Activated CD8-positive, alpha-beta memory T cell treated with anti-CD3 and anti-CD28 coated beads, Interleukin-2, amount 10 ng/mL, durations not matched to agents 7 days and 5 days (primary cell): ENCODE data around the gene TRIM71. TPM values are rescaled to one million over a fixed set of nuclear protein-coding genes. Genes with fewer than 3 reads are reported as not detected.

Source experiments
- ATAC-seq: fragments of 150-1000 bp; cut with Tn5 transposase; one replicate; pipeline ENCODE4 v1.10.0; 2021; ENCODE audit warnings: moderate library complexity
- CTCF ChIA-PET: fragments of 350-600 bp; sonication (Branson Sonifier 250); formaldehyde crosslinking; loops from one replicate; lab custom pipeline; 2021; ENCODE audit warnings: antibody characterized with exemption; lab: Charles Lee
- DNase-seq: peaks from one replicate; pipeline ENCODE4 v3.0.0-alpha.2; 2020
- H3K27ac Mint-ChIP-seq: one replicate; pipeline ENCODE4 v1.8.0; 2021; ENCODE audit warnings: mild to moderate bottlenecking, mixed read lengths
- H3K27me3 Mint-ChIP-seq: one replicate; pipeline ENCODE4 v1.8.0; 2021; ENCODE audit warnings: mixed read lengths
- H3K36me3 Mint-ChIP-seq: one replicate; pipeline ENCODE4 v1.8.0; 2021; ENCODE audit warnings: mild to moderate bottlenecking, mixed read lengths
- H3K4me1 Mint-ChIP-seq: one replicate; pipeline ENCODE4 v1.8.0; 2021; ENCODE audit warnings: mixed read lengths
- H3K4me3 Mint-ChIP-seq: one replicate; pipeline ENCODE4 v1.8.0; 2021; ENCODE audit warnings: mild to moderate bottlenecking, moderate library complexity, mixed read lengths
- H3K9me3 Mint-ChIP-seq: one replicate; pipeline ENCODE4 v1.8.0; 2022; ENCODE audit warnings: low read depth, mixed read lengths
- total RNA-seq, 2 experiments: library from RNA; stranded (reverse); gene quantifications; one replicate each; pipeline ENCODE4 v1.2.3, GENCODE V29; 2021

The TRIM71 gene
- total RNA-seq, 2 experiments from 2014 or later: 0.09 TPM; not detected in 1

GRCh38 chr3:32813180-32813579 is 4.6 kb upstream of the TRIM71 start:
- H3K36me3 Mint-ChIP-seq: no peaks in the 10 kb centered on the region
- H3K9me3 Mint-ChIP-seq: no peaks in the 10 kb centered on the region
- no peak overlapping the region for H3K4me3 Mint-ChIP-seq
- H3K27ac Mint-ChIP-seq: no peak overlapping the region
- H3K4me1 Mint-ChIP-seq: peaks cover 27% of the 10 kb centered on the region
- peaks cover 47% of the 10 kb centered on the region for H3K27me3 Mint-ChIP-seq
- DNase-seq (no peak), ATAC-seq (no peak)
- CTCF ChIA-PET: interaction anchor here (2.3 kb wide), 1 partner anchor 31 kb away, joined by 8 read pairs; no protein-coding TSS in a partner anchor

- H3K27me3 Mint-ChIP-seq: peaks cover 56% of the 10 kb centered on the region
These were observed 3.4 kb upstream of the TRIM71 start for GRCh38 chr3:32814361-32814760.

DNA sequence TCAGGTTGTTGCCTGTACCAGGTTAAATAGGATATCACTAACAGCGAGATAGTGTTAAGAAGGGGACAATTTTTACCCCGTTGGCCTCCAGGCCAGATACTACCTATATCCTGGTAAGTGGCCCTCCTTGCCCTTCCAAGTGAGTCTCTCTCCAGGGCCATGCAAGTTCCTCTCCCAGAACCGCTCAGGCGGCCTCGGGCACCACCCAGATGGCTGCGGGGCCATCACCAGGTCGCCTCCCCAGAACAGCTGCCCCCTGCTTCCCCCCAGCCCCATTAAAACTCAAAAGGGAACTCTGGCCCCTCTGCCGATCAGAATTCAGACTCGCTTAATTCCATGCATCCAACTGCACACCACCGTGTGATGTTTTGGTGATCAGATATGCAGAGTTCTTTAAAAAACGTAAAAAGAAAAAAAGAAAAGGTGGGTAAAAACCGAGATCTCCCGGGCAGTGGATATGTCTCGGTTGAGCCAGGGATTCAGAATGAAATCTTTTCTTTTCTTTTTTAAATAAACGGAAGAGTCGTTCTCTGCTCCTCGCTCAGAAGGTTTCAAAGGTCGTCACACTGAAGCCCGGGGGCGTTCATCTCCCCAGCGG is 1.9 kb upstream of the TRIM71 start:
- no peak for DNase-seq
- H3K9me3 Mint-ChIP-seq: no peaks in the 10 kb centered on the region
- H3K27me3 Mint-ChIP-seq: peaks cover 72% of the 10 kb centered on the region
- H3K36me3 Mint-ChIP-seq: peaks cover 1% of the 10 kb centered on the region
- H3K4me3 Mint-ChIP-seq: no peak overlapping the region
- no peak for ATAC-seq
- H3K27ac Mint-ChIP-seq: no peak overlapping the region
- H3K4me1 Mint-ChIP-seq: peaks cover 33% of the 10 kb centered on the region
- CTCF ChIA-PET: interaction anchor here (1.0 to 1.7 kb wide), 2 partner anchors 18 to 36 kb away, joined by 3 to 4 read pairs; no protein-coding TSS in a partner anchor

More at GRCh38 chr3:32814361-32814760, 3.4 kb upstream of the TRIM71 start:
- Mint-ChIP-seq H3K4me3 (no peak overlapping the region), H3K27ac (no peak overlapping the region), H3K9me3 (no peaks in the 10 kb centered on the region), H3K36me3 (peaks cover 1% of the 10 kb centered on the region), H3K4me1 (peaks cover 33% of the 10 kb centered on the region)
- ATAC-seq: no peak
- CTCF ChIA-PET: interaction anchor here (1.5 to 2.3 kb wide), 3 partner anchors 20 to 89 kb away, joined by 3 to 8 read pairs (median 4); no protein-coding TSS in a partner anchor
- no peak for DNase-seq

DNA sequence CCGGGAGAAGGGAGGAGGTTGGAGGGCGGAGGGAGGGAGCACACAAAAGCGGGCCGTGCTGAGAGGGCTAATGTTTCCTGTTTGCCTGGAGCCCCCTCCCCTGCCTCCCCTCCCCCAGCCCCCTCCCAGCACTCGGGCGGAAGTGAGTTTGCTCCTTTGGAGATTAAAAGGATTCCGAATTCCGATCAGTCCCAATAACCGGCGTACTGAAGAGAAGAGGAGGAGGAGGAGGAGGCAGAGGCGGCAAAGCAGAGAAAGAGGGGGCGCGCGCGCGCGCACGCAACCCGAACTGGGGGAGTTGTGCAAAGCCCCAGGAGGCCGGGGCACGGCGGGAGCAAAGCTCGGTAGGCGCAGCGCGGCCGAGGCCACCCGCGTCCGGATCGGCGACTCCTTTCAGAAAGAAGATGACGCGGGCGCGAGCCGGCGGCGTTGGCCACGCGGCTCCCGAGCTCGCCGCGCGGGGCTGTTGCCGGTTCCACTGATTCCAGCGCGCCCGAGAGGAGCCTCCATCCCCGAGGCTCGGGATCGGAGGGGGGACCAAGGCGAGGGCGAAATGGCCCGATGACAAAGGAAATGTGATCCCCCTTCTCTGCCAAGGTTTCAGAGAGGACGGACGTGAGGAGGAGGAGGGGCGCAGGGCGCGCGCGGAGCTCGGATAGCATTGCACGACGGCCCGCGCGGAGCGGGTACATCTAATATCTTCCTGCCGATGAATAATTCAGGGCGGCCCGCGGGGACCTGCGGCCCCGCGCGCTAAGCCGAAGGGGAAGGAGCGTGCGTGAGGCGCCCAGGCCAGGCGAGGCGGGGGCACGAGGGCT is 1.1 kb upstream of the TRIM71 start:
- Mint-ChIP-seq H3K27ac (no peak overlapping the region), H3K27me3 (peaks cover 73% of the 10 kb centered on the region), H3K4me3 (peak overlapping the region; percentile 61), H3K9me3 (no peaks in the 10 kb centered on the region), H3K36me3 (peaks cover 1% of the 10 kb centered on the region), H3K4me1 (peaks cover 32% of the 10 kb centered on the region)
- CTCF ChIA-PET: interaction anchor here (1.0 to 1.1 kb wide), 2 partner anchors 37 to 86 kb away, joined by 3 read pairs; no protein-coding TSS in a partner anchor
- ATAC-seq (no peak), DNase-seq (peak; percentile 43)

- CTCF ChIA-PET: interaction anchor here (1.0 to 1.1 kb wide), 2 partner anchors 37 to 86 kb away, joined by 3 read pairs; no protein-coding TSS in a partner anchor
- Mint-ChIP-seq H3K4me3 (peak overlapping the region; percentile 59), H3K27ac (no peak overlapping the region), H3K36me3 (peaks cover 1% of the 10 kb centered on the region), H3K4me1 (peaks cover 29% of the 10 kb centered on the region), H3K9me3 (no peaks in the 10 kb centered on the region), H3K27me3 (peaks cover 75% of the 10 kb centered on the region)
- ATAC-seq: no peak
- DNase-seq: no peak
These were observed 590 bp upstream of the TRIM71 start for GRCh38 chr3:32817257-32817557.

DNA sequence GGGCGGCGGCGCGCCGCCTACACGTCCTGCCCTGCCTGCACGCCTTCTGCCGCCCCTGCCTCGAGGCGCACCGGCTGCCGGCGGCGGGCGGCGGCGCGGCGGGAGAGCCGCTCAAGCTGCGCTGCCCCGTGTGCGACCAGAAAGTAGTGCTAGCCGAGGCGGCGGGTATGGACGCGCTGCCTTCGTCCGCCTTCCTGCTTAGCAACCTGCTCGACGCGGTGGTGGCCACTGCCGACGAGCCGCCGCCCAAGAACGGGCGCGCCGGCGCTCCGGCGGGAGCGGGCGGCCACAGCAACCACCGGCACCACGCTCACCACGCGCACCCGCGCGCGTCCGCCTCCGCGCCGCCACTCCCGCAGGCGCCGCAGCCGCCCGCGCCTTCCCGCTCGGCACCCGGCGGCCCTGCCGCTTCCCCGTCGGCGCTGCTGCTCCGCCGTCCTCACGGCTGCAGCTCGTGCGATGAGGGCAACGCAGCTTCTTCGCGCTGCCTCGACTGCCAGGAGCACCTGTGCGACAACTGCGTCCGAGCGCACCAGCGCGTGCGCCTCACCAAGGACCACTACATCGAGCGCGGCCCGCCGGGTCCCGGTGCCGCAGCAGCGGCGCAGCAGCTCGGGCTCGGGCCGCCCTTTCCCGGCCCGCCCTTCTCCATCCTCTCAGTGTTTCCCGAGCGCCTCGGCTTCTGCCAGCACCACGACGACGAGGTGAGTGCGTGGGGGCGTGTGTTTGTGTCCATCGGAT is 602 bp downstream of the TRIM71 start:
- peak overlapping the region; percentile 1 for H3K27ac Mint-ChIP-seq
- peaks cover 29% of the 10 kb centered on the region for H3K4me1 Mint-ChIP-seq
- no peak for DNase-seq
- no peaks in the 10 kb centered on the region for H3K9me3 Mint-ChIP-seq
- H3K4me3 Mint-ChIP-seq: peak overlapping the region; percentile 59
- peak; percentile 31 for ATAC-seq
- CTCF ChIA-PET: no interaction called here
- H3K36me3 Mint-ChIP-seq: peaks cover 1% of the 10 kb centered on the region
- H3K27me3 Mint-ChIP-seq: peaks cover 77% of the 10 kb centered on the region

- H3K36me3 Mint-ChIP-seq: peaks cover 1% of the 10 kb centered on the region
- peaks cover 29% of the 10 kb centered on the region for H3K4me1 Mint-ChIP-seq
- ATAC-seq (no peak), DNase-seq (no peak)
- CTCF ChIA-PET: no interaction called here
- peaks cover 76% of the 10 kb centered on the region for H3K27me3 Mint-ChIP-seq
- peak overlapping the region; percentile 1 for H3K27ac Mint-ChIP-seq
- H3K4me3 Mint-ChIP-seq: peak overlapping the region; percentile 9
- H3K9me3 Mint-ChIP-seq: no peaks in the 10 kb centered on the region
These were observed 1.2 kb downstream of the TRIM71 start for GRCh38 chr3:32818970-32819511.

- DNase-seq (no peak), ATAC-seq (no peak)
- Mint-ChIP-seq H3K4me1 (peaks cover 23% of the 10 kb centered on the region), H3K27ac (no peak overlapping the region), H3K4me3 (no peak overlapping the region), H3K9me3 (no peaks in the 10 kb centered on the region), H3K36me3 (peaks cover 1% of the 10 kb centered on the region), H3K27me3 (peaks cover 69% of the 10 kb centered on the region)
- CTCF ChIA-PET: interaction anchor here (1.1 kb wide), 1 partner anchor 84 kb away, joined by 3 read pairs; no protein-coding TSS in a partner anchor
These were observed 2.0 kb downstream of the TRIM71 start for GRCh38 chr3:32819551-32820348.

DNA sequence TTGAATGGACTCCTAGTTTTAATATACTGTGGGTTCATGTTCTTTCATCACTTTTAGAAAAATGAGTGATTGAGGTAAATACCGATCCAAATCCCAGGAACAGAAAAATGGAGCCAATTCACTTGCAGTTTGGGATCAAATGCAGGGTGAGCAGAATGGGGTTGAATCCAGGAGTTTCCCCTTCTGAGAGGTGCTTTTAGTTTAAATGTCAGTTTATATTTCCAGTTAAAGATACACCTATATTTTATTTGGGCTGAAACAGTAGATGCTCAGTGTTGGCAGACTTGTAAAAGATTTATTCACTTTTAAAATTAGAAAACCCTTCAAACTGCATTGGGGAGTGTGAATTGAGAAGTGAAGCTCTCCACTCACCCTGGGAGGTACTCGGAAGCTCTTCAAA is 2.6 kb downstream of the TRIM71 start:
- DNase-seq (no peak), ATAC-seq (no peak)
- Mint-ChIP-seq H3K9me3 (no peaks in the 10 kb centered on the region), H3K36me3 (peaks cover 1% of the 10 kb centered on the region), H3K27ac (no peak overlapping the region), H3K4me3 (no peak overlapping the region), H3K27me3 (peaks cover 68% of the 10 kb centered on the region), H3K4me1 (peaks cover 20% of the 10 kb centered on the region)
- CTCF ChIA-PET: interaction anchor here (1.1 kb wide), 1 partner anchor 83 kb away, joined by 3 read pairs; no protein-coding TSS in a partner anchor

GRCh38 chr3:32820971-32821685 is 3.3 kb downstream of the TRIM71 start:
- no peaks in the 10 kb centered on the region for H3K9me3 Mint-ChIP-seq
- peaks cover 15% of the 10 kb centered on the region for H3K4me1 Mint-ChIP-seq
- ATAC-seq (no peak), DNase-seq (no peak)
- CTCF ChIA-PET: interaction anchor here (1.1 kb wide), 1 partner anchor 82 kb away, joined by 3 read pairs; no protein-coding TSS in a partner anchor
- H3K4me3 Mint-ChIP-seq: no peak overlapping the region
- no peak overlapping the region for H3K27ac Mint-ChIP-seq
- peaks cover 66% of the 10 kb centered on the region for H3K27me3 Mint-ChIP-seq
- H3K36me3 Mint-ChIP-seq: peaks cover 1% of the 10 kb centered on the region

- Mint-ChIP-seq H3K36me3 (peaks cover 1% of the 10 kb centered on the region), H3K4me3 (no peak overlapping the region), H3K27ac (no peak overlapping the region), H3K9me3 (no peaks in the 10 kb centered on the region), H3K27me3 (peaks cover 62% of the 10 kb centered on the region), H3K4me1 (peaks cover 15% of the 10 kb centered on the region)
- no peak for ATAC-seq
- no peak for DNase-seq
- CTCF ChIA-PET: no interaction called here
These were observed 4.0 kb downstream of the TRIM71 start for GRCh38 chr3:32821686-32822296.
